Transverse colon (tissue), 4 donors: ENCODE results near the gene TULP4. TPM values are rescaled to one million over a fixed set of nuclear protein-coding genes. Genes with fewer than 3 reads are reported as not detected.

ENCODE experiments used
- DNase-seq: peaks from one replicate; pipeline ENCODE4 v3.0.0-alpha.2; 2019
- H3K27ac ChIP-seq, 4 donors: fragments of 200-600 bp; sonication (generic); 2 replicates each; pipeline ENCODE4 v1.5.1; 2016 to 2018; ENCODE audit warnings: inconsistent platforms in 4 of 4
- H3K27me3 ChIP-seq: fragments of 200-600 bp; sonication (generic); 2 replicates; pipeline ENCODE4 v1.5.1; 2017; ENCODE audit warnings: inconsistent platforms
- H3K36me3 ChIP-seq, 4 donors: fragments of 200-600 bp; sonication (generic); 2 replicates each; pipeline ENCODE4 v1.5.1; 2017 to 2019; ENCODE audit warnings: inconsistent platforms in 4 of 4
- H3K4me1 ChIP-seq, 4 donors: fragments of 200-600 bp; sonication (generic); 2 replicates each; pipeline ENCODE4 v1.5.1; 2017 to 2020; ENCODE audit warnings: inconsistent platforms in 4 of 4
- H3K4me3 ChIP-seq, 4 donors: fragments of 200-600 bp; sonication (generic); 1 replicate in 1 of 4; 2 replicates in 3 of 4; pipeline versions ENCODE4 v1.5.1 to v1.6.1; 2017 to 2019; ENCODE audit warnings: inconsistent platforms in 4 of 4
- H3K9me3 ChIP-seq, 2 donors: fragments of 200-600 bp; sonication (generic); 2 replicates each; pipeline ENCODE4 v1.5.1; 2017 to 2019; ENCODE audit warnings: inconsistent platforms in 2 of 2
- EP300 ChIP-seq: sonication (generic); formaldehyde crosslinking; IDR thresholded peaks from one replicate; pipeline ENCODE4 v1.6.1; 2017; ENCODE audit warnings: antibody characterized with exemption, low read depth
- POLR2A ChIP-seq: fragments of 450-650 bp; IDR thresholded peaks from one replicate; pipeline ENCODE4 v1.6.1; 2016; ENCODE audit warnings: antibody characterized with exemption, mild to moderate bottlenecking, moderate library complexity
- POLR2AphosphoS5 ChIP-seq, 3 donors: sonication (generic); formaldehyde crosslinking; IDR thresholded peaks; one replicate each; pipeline ENCODE4 v1.6.1; 2016; ENCODE audit warnings: antibody characterized with exemption in 3 of 3
- WGBS, 2 donors: methylation state at CpG; one replicate each; pipeline ENCODE4 v1.1.5; 2018; ENCODE audit warnings: low coverage in 1 of 2; 5-methylcytosine and 5-hydroxymethylcytosine counted together
- in situ Hi-C, 4 donors: fragments of 200-750 bp; cut with MboI; loops; one replicate each; pipeline versions ENCODE4 v1.15.0 to v1.15.1; 2017; ENCODE audit warnings: low sequenced_read_pairs in 3 of 4, low pct_ligation_motif_present in 1 of 4, low pct_unique_long_range_greater_than_20kb in 1 of 4
- intact Hi-C: fragments of 100-400 bp; cut with DNase I; formaldehyde crosslinking; loops from one replicate; pipeline ENCODE4 v1.15.1; 2023; ENCODE audit warnings: low total_unique reads
- total RNA-seq, 4 donors: library from RNA; depleted of rRNA; stranded (reverse); fragments of >200 nt; gene quantifications; one replicate each; pipeline ENCODE4 v1.1.0, GENCODE V29; 2016
- TF ChIP-seq, protein P1 (sequence below), 5 experiments: fragments of 200-600 bp in 3 of 5; fragments of 450-650 bp in 2 of 5; sonication (generic) in 3 of 5; IDR thresholded peaks; 1 replicate in 2 of 5; 2 replicates in 3 of 5; pipeline ENCODE4 v1.5.1; 2016 to 2017; ENCODE audit warnings: antibody characterized with exemption in 5 of 5, inconsistent platforms in 3 of 5, mild to moderate bottlenecking in 2 of 5, moderate library complexity in 1 of 5

The TULP4 gene
- total RNA-seq, 4 donors from 2014 or later: 53.9 to 138 (median 95.1) TPM

DNA sequence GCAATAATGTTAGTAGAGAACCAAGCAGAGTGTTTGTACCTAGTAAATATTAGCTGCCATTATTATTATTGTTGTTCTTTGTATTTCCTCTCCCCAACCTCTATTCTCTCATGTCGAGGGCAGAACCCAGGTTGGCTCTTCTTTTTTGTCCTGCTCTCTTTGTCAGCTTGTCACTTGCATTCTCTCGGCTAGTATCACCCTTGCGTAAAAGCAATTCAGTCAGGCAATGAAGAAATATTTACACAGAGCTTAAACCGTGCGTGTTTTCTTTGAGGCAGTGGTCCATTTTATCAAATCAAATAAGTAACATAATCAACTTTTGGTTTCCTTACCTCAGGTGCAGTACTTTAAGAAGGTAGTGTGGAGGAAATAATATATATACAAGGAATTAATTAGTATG is 83.9 kb downstream of the TULP4 start:
- Histone ChIP-seq H3K27me3 (no peaks in the 10 kb centered on the region), H3K4me3 (no peak overlapping the region), H3K36me3 (no peaks in the 10 kb centered on the region), H3K27ac (no peak overlapping the region), H3K4me1 (no peaks in the 10 kb centered on the region), H3K9me3 (no peaks in the 10 kb centered on the region)
- WGBS, 2 donors: 61 to 72% methylated on average over 5 of the region's 5 CpGs
- in situ Hi-C loops (no loop called here), intact Hi-C loops (no loop called here)
- TF ChIP-seq, protein P1, sequence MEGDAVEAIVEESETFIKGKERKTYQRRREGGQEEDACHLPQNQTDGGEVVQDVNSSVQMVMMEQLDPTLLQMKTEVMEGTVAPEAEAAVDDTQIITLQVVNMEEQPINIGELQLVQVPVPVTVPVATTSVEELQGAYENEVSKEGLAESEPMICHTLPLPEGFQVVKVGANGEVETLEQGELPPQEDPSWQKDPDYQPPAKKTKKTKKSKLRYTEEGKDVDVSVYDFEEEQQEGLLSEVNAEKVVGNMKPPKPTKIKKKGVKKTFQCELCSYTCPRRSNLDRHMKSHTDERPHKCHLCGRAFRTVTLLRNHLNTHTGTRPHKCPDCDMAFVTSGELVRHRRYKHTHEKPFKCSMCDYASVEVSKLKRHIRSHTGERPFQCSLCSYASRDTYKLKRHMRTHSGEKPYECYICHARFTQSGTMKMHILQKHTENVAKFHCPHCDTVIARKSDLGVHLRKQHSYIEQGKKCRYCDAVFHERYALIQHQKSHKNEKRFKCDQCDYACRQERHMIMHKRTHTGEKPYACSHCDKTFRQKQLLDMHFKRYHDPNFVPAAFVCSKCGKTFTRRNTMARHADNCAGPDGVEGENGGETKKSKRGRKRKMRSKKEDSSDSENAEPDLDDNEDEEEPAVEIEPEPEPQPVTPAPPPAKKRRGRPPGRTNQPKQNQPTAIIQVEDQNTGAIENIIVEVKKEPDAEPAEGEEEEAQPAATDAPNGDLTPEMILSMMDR (IDR thresholded peaks at IDR 0.05): no peak
- no peak for TF ChIP-seq POLR2A
- no peak for TF ChIP-seq EP300
- no peak for TF ChIP-seq POLR2AphosphoS5 (IDR thresholded peaks at IDR 0.05)
- DNase-seq: no peak

DNA sequence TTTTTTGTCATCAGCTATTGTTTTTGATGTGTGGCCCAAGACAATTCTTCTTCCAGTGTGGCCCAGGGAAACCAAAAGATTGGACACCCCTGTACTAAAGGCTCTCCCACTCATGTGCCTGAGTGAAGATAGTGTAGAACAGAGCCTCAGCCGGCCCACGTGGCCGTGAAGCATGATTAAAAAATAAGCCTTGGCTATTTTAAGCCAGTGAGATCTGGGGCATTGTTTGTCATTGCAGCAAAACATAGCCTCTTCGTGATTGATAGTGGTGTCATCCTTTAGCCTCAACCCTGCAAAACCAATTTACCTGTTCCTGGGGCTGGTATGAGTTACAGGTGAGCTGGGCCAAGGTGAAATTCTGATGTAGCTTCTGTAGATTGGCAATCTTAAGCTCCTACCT is 85.3 kb downstream of the TULP4 start:
- peaks cover 0 to 5% (median 0%) of the 10 kb centered on the region in 4 donors for H3K4me1 ChIP-seq
- in situ Hi-C loops: no loop called here
- H3K9me3 ChIP-seq: no peaks in the 10 kb centered on the region
- intact Hi-C loops: no loop called here
- no peak overlapping the region for H3K4me3 ChIP-seq
- H3K36me3 ChIP-seq: no peaks in the 10 kb centered on the region
- no peak for DNase-seq
- no peak overlapping the region for H3K27ac ChIP-seq
- no peaks in the 10 kb centered on the region for H3K27me3 ChIP-seq
- TF ChIP-seq, protein P1 (IDR thresholded peaks at IDR 0.05): no peak
- TF ChIP-seq POLR2AphosphoS5 (IDR thresholded peaks at IDR 0.05): no peak
- no peak for TF ChIP-seq EP300
- TF ChIP-seq POLR2A: no peak
- 97 to 100% methylated on average over 1 to 4 of the region's 4 CpGs for WGBS, 2 donors

DNA sequence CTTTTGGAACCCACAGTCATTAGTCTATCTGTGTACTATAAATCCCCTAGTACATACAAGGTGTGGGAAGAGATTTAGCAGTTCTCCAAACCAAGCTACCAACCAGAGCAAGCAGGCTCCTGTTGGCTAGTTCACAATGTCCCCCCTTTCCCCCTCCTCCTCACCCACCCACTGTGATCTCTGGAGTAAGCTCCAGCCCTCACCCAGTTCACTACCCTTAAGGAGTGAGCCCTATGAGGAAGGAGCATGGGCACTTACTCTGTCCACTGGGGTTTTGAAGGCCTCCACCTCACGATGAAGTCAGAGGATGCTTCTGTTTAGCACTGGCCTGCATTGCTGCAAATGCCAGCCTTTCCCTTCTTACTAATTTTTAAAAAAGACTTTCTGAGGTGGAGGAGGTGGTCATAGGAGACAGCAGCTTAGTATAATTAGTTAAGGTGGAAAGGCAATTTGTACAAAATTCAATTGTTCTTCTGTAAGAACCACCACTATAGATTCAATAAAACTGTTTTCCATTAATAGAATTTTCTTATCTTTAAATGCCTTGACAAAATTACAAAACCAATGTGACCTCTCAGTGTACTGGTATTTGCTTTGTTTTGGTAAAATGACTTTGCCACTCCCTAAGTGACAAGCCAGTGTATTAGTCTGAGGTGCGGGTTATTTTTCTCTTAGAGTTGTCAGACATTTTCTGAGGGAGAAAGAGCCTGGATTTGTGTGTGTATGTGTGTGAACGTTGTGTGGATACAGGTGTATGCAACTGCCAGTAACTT is 86.2 kb downstream of the TULP4 start:
- no peaks in the 10 kb centered on the region for H3K9me3 ChIP-seq
- DNase-seq: no peak
- TF ChIP-seq POLR2AphosphoS5 (IDR thresholded peaks at IDR 0.05): no peak
- no peak for TF ChIP-seq EP300
- no peak for TF ChIP-seq POLR2A
- TF ChIP-seq, protein P1 (IDR thresholded peaks at IDR 0.05): no peak
- WGBS, 2 donors: 50 to 71% methylated on average over 1 to 3 of the region's 3 CpGs
- peaks cover 0 to 5% (median 0%) of the 10 kb centered on the region in 4 donors for H3K4me1 ChIP-seq
- intact Hi-C loops (no loop called here), in situ Hi-C loops (no loop called here)
- H3K4me3 ChIP-seq: no peak overlapping the region
- no peak overlapping the region for H3K27ac ChIP-seq
- H3K27me3 ChIP-seq: no peaks in the 10 kb centered on the region
- H3K36me3 ChIP-seq: no peaks in the 10 kb centered on the region

DNA sequence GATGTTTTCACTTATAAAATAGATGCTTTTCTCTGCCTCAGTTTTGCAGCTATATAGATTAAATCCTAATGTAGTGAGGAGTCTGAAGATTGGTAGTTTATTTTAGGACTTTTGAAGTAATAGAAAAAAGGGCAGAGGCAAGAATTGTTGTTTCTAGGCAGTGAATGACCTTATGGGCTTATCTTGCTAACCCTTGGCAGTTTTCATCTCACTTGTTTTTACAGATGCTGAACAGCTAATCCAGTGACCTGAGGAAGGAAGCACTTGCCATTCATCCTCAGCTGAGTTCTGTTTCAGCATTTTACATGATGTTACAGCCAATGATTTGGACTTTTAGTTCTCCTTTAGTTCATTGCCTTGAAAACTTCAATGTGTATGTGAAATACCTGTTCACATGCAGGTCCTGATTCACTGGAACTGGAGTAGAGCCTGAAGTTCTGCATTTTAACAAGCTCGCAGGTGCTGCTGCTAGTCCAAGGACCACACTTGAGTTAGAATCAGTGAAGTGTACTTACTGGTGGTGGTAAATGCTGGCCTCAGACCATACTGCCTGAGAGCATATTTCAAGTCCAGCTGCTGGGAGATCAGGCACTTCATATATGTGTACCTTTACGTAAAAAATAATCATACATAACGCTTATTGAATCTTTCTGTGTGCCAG is 86.9 kb downstream of the TULP4 start:
- TF ChIP-seq, protein P1 (IDR thresholded peaks at IDR 0.05): no peak
- TF ChIP-seq EP300: no peak
- TF ChIP-seq POLR2A: no peak
- TF ChIP-seq POLR2AphosphoS5 (IDR thresholded peaks at IDR 0.05): no peak
- Histone ChIP-seq H3K27ac (no peak overlapping the region), H3K4me3 (no peak overlapping the region), H3K4me1 (peaks cover 0 to 5% (median 0%) of the 10 kb centered on the region in 4 donors), H3K27me3 (no peaks in the 10 kb centered on the region), H3K9me3 (no peaks in the 10 kb centered on the region), H3K36me3 (no peaks in the 10 kb centered on the region)
- in situ Hi-C loops: no loop called here
- WGBS, 2 donors: 90 to 94% methylated on average over 2 to 3 of the region's 3 CpGs
- DNase-seq: no peak
- intact Hi-C loops: no loop called here
